Neural crest cell (in vitro differentiated cells): ENCODE results near the gene KRT76. TPM values are rescaled to one million over a fixed set of nuclear protein-coding genes. Genes with fewer than 3 reads are reported as not detected.
A peak's percentile ranks its signal among the peaks of the same experiment; 100 is the strongest.

Experiments used
- DNase-seq: peaks from one replicate; pipeline ENCODE4 v3.0.0; 2021; ENCODE audit warnings: low read depth, mixed read lengths, low spot score
- H3K27ac Mint-ChIP-seq: one replicate; pipeline ENCODE4 v1.8.0; 2021; ENCODE audit warnings: mild to moderate bottlenecking, mixed read lengths; ENCODE audit not compliant: unreplicated experiment
- H3K27me3 Mint-ChIP-seq: 2 replicates; pipeline ENCODE4 v1.8.0; 2021; ENCODE audit warnings: low read depth, mild to moderate bottlenecking, mixed read lengths
- H3K36me3 Mint-ChIP-seq: 2 replicates; pipeline ENCODE4 v1.8.0; 2021; ENCODE audit warnings: low read depth, mild to moderate bottlenecking, mixed read lengths
- H3K4me1 Mint-ChIP-seq: 2 replicates; pipeline ENCODE4 v1.8.0; 2021; ENCODE audit warnings: mixed read lengths
- H3K4me3 Mint-ChIP-seq: one replicate; pipeline ENCODE4 v1.8.0; 2021; ENCODE audit warnings: mild to moderate bottlenecking, mixed read lengths
- H3K9me3 Mint-ChIP-seq: 2 replicates; pipeline ENCODE4 v1.8.0; 2021; ENCODE audit warnings: mixed read lengths
- CTCF ChIP-seq: fragments of 200-600 bp; sonication (generic); conservative IDR thresholded peaks from 2 replicates; pipeline ENCODE4 v1.5.0; 2021; ENCODE audit warnings: antibody characterized with exemption, mild to moderate bottlenecking
- total RNA-seq: library from RNA; stranded (reverse); gene quantifications from 2 replicates; pipeline ENCODE4 v1.2.1, GENCODE V29; 2021

The KRT76 gene
- total RNA-seq, 1 donor from 2014 or later: not detected

GRCh38 chr12:52814710-52815155, 37.6 kb upstream of the KRT76 start:
- Mint-ChIP-seq H3K4me3 (no peak overlapping the region), H3K27me3 (peaks cover 2% of the 10 kb centered on the region), H3K9me3 (no peaks in the 10 kb centered on the region), H3K4me1 (peaks cover 9% of the 10 kb centered on the region), H3K36me3 (no peaks in the 10 kb centered on the region), H3K27ac (no peak overlapping the region)
- no peak for DNase-seq
- no peak for TF ChIP-seq CTCF

- peaks cover 9% of the 10 kb centered on the region for H3K4me1 Mint-ChIP-seq
- no peak for DNase-seq
- no peaks in the 10 kb centered on the region for H3K9me3 Mint-ChIP-seq
- H3K36me3 Mint-ChIP-seq: no peaks in the 10 kb centered on the region
- H3K27ac Mint-ChIP-seq: peak within 1 kb of the TSS; percentile 19
- no peak for TF ChIP-seq CTCF
- H3K4me3 Mint-ChIP-seq: no peak within 1 kb of the TSS
- peaks cover 8% of the 10 kb centered on the region for H3K27me3 Mint-ChIP-seq
These were observed 37.0 kb upstream of the KRT76 start, which contains the start of gene KRT4 for GRCh38 chr12:52813885-52814709. Gene KRT4 (minus strand): TSS chr12:52814116. CDS start chr12:52814058, 58 bp downstream.

GRCh38 chr12:52813203-52813819, 36.2 kb upstream of the KRT76 start:
- no peak for DNase-seq
- Mint-ChIP-seq H3K4me3 (no peak overlapping the region), H3K27ac (no peak overlapping the region), H3K27me3 (peaks cover 9% of the 10 kb centered on the region), H3K4me1 (peaks cover 4% of the 10 kb centered on the region), H3K9me3 (no peaks in the 10 kb centered on the region), H3K36me3 (no peaks in the 10 kb centered on the region)
- TF ChIP-seq CTCF: no peak

GRCh38 chr12:52812749-52813148, 35.6 kb upstream of the KRT76 start:
- H3K36me3 Mint-ChIP-seq: no peaks in the 10 kb centered on the region
- H3K4me1 Mint-ChIP-seq: no peaks in the 10 kb centered on the region
- no peak for DNase-seq
- no peak for TF ChIP-seq CTCF
- no peaks in the 10 kb centered on the region for H3K9me3 Mint-ChIP-seq
- H3K27me3 Mint-ChIP-seq: peaks cover 11% of the 10 kb centered on the region
- H3K4me3 Mint-ChIP-seq: no peak overlapping the region
- no peak overlapping the region for H3K27ac Mint-ChIP-seq

- H3K27ac Mint-ChIP-seq: no peak overlapping the region
- H3K9me3 Mint-ChIP-seq: no peaks in the 10 kb centered on the region
- DNase-seq: no peak
- H3K4me1 Mint-ChIP-seq: no peaks in the 10 kb centered on the region
- H3K4me3 Mint-ChIP-seq: no peak overlapping the region
- no peaks in the 10 kb centered on the region for H3K36me3 Mint-ChIP-seq
- H3K27me3 Mint-ChIP-seq: peaks cover 13% of the 10 kb centered on the region
- no peak for TF ChIP-seq CTCF
These were observed 34.9 kb upstream of the KRT76 start for GRCh38 chr12:52812073-52812400.
